ENCODE data around the gene RBM8A. TPM values are rescaled to one million over a fixed set of nuclear protein-coding genes. Genes with fewer than 3 reads are reported as not detected.
"Not testable (repeated sequence)": the region's sequence is repeated elsewhere in the genome, so short reads cannot be mapped to it uniquely, and the experiment has no call there.

Gene RBM8A
- total RNA-seq, 1 experiment from 2014 or later: 261 TPM

DNA sequence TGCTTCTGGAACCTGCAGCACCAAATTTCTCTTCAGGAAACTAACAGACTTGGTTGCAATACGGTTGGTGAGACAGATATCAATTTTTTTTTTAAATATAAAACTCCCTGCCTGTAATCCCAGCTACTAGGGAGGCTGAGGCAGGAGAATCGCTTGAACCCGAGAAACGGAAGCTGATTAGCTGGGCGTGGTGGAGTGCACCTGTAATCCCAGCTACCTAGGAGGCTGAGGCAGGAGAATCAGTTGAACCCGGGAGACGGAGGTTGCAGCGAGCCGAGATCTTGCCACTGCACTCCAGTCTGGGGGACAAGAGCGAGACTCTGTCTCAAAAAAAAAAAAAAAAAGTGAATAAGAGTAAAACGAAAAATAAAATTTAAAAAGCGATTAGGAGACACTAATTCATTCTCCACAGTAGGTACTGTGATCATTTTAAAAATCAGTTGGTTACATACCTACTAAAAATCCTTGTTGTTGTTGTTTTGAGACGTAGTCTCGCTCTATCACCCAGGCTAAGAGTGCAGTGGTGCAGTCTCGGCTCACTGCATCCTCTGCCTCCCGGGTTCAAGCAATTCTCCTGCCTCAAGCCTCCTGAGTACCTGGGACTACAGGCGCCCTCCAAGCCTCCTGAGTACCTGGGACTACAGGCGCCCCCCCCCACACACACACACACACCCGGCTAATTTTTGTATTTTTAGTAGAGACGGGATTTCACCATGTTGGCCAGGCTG, 796 bp upstream of the RBM8A start:
- no peak for DNase-seq (ENCODE audit: low read depth, low spot score)
- in situ Hi-C loops (cut with HindIII; ENCODE audit: low pct_unique_long_range_greater_than_20kb, low sequenced_read_pairs): no loop called here

GRCh38 chr1:145926686-145927062, 610 bp downstream of the RBM8A start:
- no peak for DNase-seq (ENCODE audit: low read depth, low spot score)
- in situ Hi-C loops (cut with HindIII; ENCODE audit: low pct_unique_long_range_greater_than_20kb, low sequenced_read_pairs): no loop called here

DNA sequence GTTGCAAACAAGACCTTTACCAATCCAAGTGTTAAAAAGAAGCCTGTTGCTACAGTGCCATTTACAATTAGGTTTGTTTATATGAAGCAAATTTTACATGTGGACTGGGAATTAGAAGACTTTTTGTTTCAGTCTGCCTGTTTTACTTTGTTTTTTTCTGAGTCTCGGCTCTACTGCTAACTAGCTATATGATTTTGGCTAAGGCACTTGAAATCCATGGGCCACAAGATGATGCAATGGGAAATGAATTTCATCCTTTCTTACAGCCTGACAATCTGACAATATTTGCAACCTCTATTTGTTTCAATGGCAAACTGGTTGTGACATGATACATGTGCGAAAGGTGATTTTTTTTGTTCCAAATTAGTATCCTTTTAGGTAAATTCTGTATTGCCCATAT, 5.0 kb downstream of the RBM8A start:
- in situ Hi-C loops (cut with HindIII; ENCODE audit: low pct_unique_long_range_greater_than_20kb, low sequenced_read_pairs): no loop called here

DNA sequence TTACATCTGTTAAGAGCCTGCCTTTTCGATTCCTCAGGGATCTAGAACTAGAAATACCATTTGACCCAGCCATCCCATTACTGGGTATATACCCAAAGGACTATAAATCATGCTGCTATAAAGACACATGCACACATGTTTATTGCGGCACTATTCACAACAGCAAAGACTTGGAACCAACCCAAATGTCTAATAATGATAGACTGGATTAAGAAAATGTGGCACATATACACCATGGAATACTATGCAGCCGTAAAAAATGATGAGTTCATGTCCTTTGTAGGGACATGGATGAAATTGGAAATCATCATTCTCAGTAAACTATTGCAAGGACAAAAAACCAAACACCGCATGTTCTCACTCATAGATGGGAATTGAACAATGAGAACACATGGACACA, 7.0 kb downstream of the RBM8A start:
- in situ Hi-C loops (cut with HindIII; ENCODE audit: low pct_unique_long_range_greater_than_20kb, low sequenced_read_pairs); DNase-seq (ENCODE audit: low read depth, low spot score): not testable (repeated sequence)

More for the DNA sequence above, 5.0 kb downstream of the RBM8A start:
- no peak for DNase-seq (ENCODE audit: low read depth, low spot score)

DNA sequence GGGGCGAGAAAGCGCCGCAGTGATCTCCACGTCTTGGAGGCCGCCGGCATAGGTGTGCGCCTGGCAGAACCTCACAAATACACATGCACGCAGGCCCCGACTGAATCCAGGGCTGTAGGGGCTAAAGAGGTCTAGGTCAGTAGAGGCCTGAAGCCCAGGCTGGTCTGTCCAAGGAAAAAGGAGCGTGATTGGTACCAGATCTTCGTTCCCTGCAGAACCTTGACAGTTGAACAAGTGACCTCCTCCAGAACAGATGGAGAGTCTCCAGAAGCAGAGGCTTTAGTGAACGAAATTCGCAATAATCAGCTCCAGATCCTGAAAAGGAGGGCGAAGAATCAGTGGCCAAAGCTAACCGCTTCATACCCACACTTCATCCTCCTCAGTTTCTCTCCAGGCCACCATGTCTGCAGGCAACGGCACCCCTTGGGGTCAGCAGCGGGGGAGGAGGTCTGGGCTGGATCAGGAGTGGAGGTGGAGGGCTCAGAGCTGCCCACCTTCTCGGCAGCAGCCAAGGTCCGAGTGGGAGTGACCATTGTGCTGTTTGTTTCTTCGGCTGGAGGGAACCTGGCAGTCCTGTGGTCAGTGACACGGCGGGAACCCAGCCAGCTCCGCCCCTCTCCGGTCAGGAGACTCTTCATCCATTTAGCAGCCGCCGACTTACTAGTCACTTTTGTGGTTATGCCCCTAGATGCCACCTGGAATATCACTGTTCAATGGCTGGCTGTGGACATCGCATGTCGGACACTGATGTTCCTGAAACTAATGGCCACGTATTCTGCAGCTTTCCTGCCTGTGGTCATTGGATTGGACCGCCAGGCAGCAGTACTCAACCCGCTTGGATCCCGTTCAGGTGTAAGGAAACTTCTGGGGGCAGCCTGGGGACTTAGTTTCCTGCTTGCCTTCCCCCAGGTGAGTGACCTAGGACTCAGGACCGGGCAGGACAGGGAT, 8.0 kb downstream of the RBM8A start:
- DNase-seq (ENCODE audit: low read depth, low spot score): peak; percentile 55
- in situ Hi-C loops (cut with HindIII; ENCODE audit: low pct_unique_long_range_greater_than_20kb, low sequenced_read_pairs): no loop called here

DNA sequence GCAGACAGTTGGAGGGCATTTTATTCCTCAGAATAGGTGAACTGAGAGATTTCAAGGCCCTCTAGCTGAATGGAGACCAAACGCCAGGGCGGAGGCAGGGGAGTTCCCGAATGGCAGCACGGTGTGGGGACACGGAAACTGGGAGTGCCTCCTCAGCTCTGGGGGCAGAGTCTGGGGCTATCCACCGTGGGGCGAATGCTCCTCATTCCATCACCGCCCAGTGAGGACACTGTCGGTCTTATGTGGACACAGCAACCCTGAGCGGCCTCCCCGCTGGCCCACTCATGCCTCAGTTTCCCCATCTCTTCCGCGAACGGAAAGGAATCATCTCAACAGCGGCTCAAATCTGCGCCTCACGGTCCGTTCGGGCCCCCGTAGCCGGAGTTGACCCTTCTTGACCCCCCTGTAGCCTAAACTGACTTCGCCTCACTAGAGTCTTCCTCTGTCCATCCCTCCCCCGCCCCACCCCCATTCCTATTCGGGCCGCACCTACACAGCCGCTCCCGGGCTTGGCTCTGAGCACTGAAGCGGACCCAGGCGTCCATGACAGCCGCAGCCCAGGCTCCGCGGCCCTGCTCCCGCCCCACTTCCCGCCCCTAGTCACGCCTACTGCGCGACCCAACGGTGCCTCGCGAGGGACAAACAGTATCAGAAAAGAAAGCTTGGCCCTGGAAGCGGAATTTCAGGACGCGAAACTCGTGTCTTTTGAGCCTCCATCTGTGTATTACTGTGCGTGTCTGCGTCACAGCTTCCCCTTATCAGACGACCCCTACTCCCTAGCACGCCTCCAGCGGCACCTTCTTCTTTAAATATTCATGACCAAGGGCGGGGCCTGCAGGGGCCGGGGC, 8.9 kb downstream of the RBM8A start, which contains the start of gene PEX11B:
PEX11B (minus strand) TSS at position 574 of the 848 bp plus-strand sequence; CDS start at position 545, 29 bp downstream.
- in situ Hi-C loops (cut with HindIII; ENCODE audit: low pct_unique_long_range_greater_than_20kb, low sequenced_read_pairs): no loop called here
- DNase-seq (ENCODE audit: low read depth, low spot score): peak; percentile 92

DNA sequence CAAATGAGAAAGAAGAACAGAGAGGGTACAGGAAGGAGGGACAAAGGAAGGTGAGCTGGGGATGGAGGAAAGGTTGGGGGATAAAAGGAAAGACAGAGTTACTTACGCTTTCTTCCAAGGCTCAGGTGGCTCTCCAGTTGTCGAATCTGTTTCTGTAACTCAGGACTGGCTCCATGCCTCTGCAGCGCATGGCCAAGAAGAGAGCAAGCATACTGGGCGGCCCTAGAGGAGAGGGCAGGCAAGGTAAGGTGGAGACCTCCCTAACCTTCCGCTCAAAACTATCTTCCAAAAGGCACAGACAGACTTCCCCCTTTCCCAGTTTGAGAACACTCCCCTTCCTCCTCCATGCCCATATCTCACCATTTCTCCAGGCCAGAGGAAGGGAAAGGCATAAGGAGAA, 9.7 kb downstream of the RBM8A start:
- in situ Hi-C loops (cut with HindIII; ENCODE audit: low pct_unique_long_range_greater_than_20kb, low sequenced_read_pairs): no loop called here

GRCh38 chr1:145916745-145917144, 10.5 kb downstream of the RBM8A start:
- no peak for DNase-seq (ENCODE audit: low read depth, low spot score)
- in situ Hi-C loops (cut with HindIII; ENCODE audit: low pct_unique_long_range_greater_than_20kb, low sequenced_read_pairs): no loop called here

More for the DNA sequence above, 9.7 kb downstream of the RBM8A start:
- no peak for DNase-seq (ENCODE audit: low read depth, low spot score)

DNA sequence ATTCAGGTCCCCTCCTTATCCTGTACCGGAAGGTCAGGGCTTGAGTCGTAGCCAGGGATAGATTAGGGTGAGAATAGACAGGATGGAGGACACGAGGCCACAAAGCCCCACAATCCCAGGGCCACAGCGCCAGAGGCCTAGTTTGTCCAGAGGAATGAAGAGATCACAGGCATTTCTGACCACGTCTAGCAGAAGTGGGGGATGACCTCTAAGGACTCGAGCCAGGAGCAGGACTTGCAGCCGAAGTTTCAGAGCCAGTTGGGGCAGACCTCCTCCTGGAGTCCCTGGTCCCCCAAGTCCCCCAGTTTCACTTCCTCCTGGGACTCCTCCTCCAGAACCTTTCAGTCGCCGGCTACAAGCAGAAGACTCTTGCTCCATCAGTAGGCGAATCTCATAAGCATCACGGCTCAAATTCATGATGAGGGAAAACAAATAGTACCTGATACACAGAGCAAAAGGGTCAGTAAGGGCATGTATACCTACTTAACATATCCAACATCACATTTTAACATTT, 15.1 kb downstream of the RBM8A start:
- in situ Hi-C loops (cut with HindIII; ENCODE audit: low pct_unique_long_range_greater_than_20kb, low sequenced_read_pairs): no loop called here
- DNase-seq (ENCODE audit: low read depth, low spot score): no peak

DNA sequence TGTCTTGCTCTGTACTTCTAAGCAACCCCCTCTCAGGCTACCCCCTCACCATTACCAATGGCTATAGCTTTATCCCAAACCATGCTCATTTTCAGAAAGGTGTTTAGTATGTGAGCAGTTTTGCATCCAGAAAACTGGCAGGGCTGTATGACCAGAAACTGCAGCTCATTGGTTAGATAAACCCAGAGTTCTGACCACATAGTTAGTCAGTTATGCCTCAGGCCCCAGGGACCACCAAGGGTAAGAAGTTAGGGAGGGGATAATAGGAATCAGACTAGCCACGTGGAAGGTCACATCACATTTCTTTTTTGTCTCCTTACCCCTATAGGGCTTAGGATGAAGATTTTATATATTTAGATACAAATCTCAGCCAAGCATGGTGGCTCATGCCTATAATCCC, 18.6 kb downstream of the RBM8A start:
- no peak for DNase-seq (ENCODE audit: low read depth, low spot score)
- in situ Hi-C loops (cut with HindIII; ENCODE audit: low pct_unique_long_range_greater_than_20kb, low sequenced_read_pairs): no loop called here

- in situ Hi-C loops (cut with HindIII; ENCODE audit: low pct_unique_long_range_greater_than_20kb, low sequenced_read_pairs): no loop called here
- no peak for DNase-seq (ENCODE audit: low read depth, low spot score)
Observed at GRCh38 chr1:145906954-145907753, 20.1 kb downstream of the RBM8A start.

DNA sequence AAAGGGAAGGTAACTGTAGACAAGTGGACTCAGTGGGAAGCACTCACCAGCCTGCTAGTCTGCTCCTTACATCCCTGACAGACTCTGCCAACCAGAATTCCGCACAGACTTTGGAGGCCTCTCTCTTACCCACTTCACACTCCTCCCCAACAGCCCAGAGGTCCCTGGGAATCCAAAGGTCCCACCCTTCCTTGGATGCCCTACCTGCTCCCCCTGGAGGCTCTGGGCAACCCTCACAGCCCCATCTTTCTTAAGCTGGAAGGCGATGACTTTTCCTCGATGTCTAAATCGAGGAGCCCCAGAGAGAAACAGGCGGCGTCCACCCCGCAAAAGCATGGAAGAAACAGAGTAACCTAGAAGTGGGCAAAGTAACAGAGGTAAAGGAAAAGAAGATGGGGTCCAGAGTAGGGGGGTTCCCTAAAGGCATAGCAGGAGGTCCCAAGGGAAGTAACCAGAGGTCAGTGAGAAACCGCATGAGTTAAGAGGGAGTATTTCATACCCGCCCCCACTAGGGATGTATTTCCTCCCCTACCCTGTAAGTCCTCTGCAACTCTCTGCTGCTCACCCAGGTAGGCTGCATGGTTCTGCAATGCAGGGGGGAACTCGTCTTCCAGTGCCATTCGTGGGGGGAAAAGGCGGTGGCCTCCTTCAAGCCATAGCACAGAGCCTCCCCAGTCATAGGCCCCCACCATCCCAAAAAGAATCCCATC, 25.8 kb downstream of the RBM8A start:
- in situ Hi-C loops (cut with HindIII; ENCODE audit: low pct_unique_long_range_greater_than_20kb, low sequenced_read_pairs): no loop called here
- DNase-seq (ENCODE audit: low read depth, low spot score): peak; percentile 25

GRCh38 chr1:145898756-145899155, 28.5 kb downstream of the RBM8A start:
- no peak for DNase-seq (ENCODE audit: low read depth, low spot score)
- in situ Hi-C loops (cut with HindIII; ENCODE audit: low pct_unique_long_range_greater_than_20kb, low sequenced_read_pairs): no loop called here

- in situ Hi-C loops (cut with HindIII; ENCODE audit: low pct_unique_long_range_greater_than_20kb, low sequenced_read_pairs): no loop called here
- DNase-seq (ENCODE audit: low read depth, low spot score): peak; percentile 36
Observed at GRCh38 chr1:145897969-145898368, 29.3 kb downstream of the RBM8A start.

- DNase-seq (ENCODE audit: low read depth, low spot score): no peak
- in situ Hi-C loops (cut with HindIII; ENCODE audit: low pct_unique_long_range_greater_than_20kb, low sequenced_read_pairs): no loop called here
Observed at GRCh38 chr1:145895471-145895870, 31.8 kb downstream of the RBM8A start.

GRCh38 chr1:145893306-145894055, 33.8 kb downstream of the RBM8A start:
- DNase-seq (ENCODE audit: low read depth, low spot score): no peak
- in situ Hi-C loops (cut with HindIII; ENCODE audit: low pct_unique_long_range_greater_than_20kb, low sequenced_read_pairs): no loop called here

All from SK-MEL-5 (cell line).